HFF-Myc (cell line): ENCODE results near the gene ZNF597.
"Not testable (repeated sequence)": the region's sequence is repeated elsewhere in the genome, so short reads cannot be mapped to it uniquely, and the experiment has no call there.

Source experiments
- DNase-seq: peaks from one replicate; pipeline ENCODE4 v3.0.0-alpha.2; 2011; ENCODE audit warnings: low read depth; ENCODE audit errors: extremely low read depth
- H3K4me3 ChIP-seq: replicated peaks from 2 replicates; pipeline ENCODE4 v1.5.1; 2011; ENCODE audit warnings: low read depth, mild to moderate bottlenecking, control low read depth, low read length
- CTCF ChIP-seq: IDR thresholded peaks from 2 replicates; pipeline ENCODE4 v1.5.1; 2012; ENCODE audit warnings: mild to moderate bottlenecking, low read depth, low read length, control low read depth; ENCODE audit errors: missing control alignments

Gene ZNF597

GRCh38 chr16:3480901-3481695 is 37.8 kb upstream of the ZNF597 start:
- H3K4me3 ChIP-seq = no peak overlapping the region
- no peak for TF ChIP-seq CTCF
- no peak for DNase-seq

- no peak for TF ChIP-seq CTCF
- no peak for DNase-seq
- H3K4me3 ChIP-seq = no peak overlapping the region
Observed at GRCh38 chr16:3479654-3480216, 36.4 kb upstream of the ZNF597 start.

- no peak for DNase-seq
- no peak overlapping the region for H3K4me3 ChIP-seq
- TF ChIP-seq CTCF = no peak
Observed at GRCh38 chr16:3478242-3478925, 35.1 kb upstream of the ZNF597 start.

- TF ChIP-seq CTCF = no peak
- no peak overlapping the region for H3K4me3 ChIP-seq
- DNase-seq = no peak
Observed at GRCh38 chr16:3476409-3476808, 33.1 kb upstream of the ZNF597 start.

GRCh38 chr16:3475604-3476375 is 32.5 kb upstream of the ZNF597 start:
- DNase-seq = no peak
- TF ChIP-seq CTCF = no peak
- H3K4me3 ChIP-seq = no peak overlapping the region

GRCh38 chr16:3474870-3475269 is 31.6 kb upstream of the ZNF597 start:
- not testable (repeated sequence) for DNase-seq, H3K4me3 ChIP-seq

- no peak for TF ChIP-seq CTCF
- DNase-seq = no peak
- no peak overlapping the region for H3K4me3 ChIP-seq
Observed at GRCh38 chr16:3474136-3474779, 31.0 kb upstream of the ZNF597 start.

- not testable (repeated sequence) for H3K4me3 ChIP-seq, DNase-seq
Observed at GRCh38 chr16:3473596-3473943, 30.3 kb upstream of the ZNF597 start.
